Left colon (tissue), 2 donors: ENCODE data around the gene ZP1. TPM values are rescaled to one million over a fixed set of nuclear protein-coding genes. Genes with fewer than 3 reads are reported as not detected.

ENCODE experiments used
- ATAC-seq: fragments of 200-7000 bp; cut with Tn5 transposase; one replicate; pipeline ENCODE4 v1.9.1; 2020; ENCODE audit warnings: mild to moderate bottlenecking, moderate library complexity
- DNase-seq, 2 donors: peaks; one replicate each; pipeline ENCODE4 v3.0.0-alpha.2; 2020
- intact Hi-C, 2 donors: fragments of 100-400 bp; cut with DNase I in 1 of 2; cut with micrococcal nuclease in 1 of 2; formaldehyde crosslinking; loops; one replicate each; pipeline versions ENCODE4 v1.11.2 to v1.14.0; 2022; cut with DNase I, micrococcal nuclease
- total RNA-seq, 2 donors: library from RNA; stranded (reverse); fragmentation: NEBNext Ultra II Directional; extraction: Animal tissue kit (Norgen Biotek cat#: 25700); gene quantifications; one replicate each; pipeline ENCODE4 v1.2.1, GENCODE V29; 2021
- donor health status: DM: no; HTN: no; CAD: no.
- donor health status: DM: yes; HTN: yes; CAD: no.

ZP1 gene
- total RNA-seq, 2 donors from 2014 or later = 0.17 TPM; not detected in 1

DNA sequence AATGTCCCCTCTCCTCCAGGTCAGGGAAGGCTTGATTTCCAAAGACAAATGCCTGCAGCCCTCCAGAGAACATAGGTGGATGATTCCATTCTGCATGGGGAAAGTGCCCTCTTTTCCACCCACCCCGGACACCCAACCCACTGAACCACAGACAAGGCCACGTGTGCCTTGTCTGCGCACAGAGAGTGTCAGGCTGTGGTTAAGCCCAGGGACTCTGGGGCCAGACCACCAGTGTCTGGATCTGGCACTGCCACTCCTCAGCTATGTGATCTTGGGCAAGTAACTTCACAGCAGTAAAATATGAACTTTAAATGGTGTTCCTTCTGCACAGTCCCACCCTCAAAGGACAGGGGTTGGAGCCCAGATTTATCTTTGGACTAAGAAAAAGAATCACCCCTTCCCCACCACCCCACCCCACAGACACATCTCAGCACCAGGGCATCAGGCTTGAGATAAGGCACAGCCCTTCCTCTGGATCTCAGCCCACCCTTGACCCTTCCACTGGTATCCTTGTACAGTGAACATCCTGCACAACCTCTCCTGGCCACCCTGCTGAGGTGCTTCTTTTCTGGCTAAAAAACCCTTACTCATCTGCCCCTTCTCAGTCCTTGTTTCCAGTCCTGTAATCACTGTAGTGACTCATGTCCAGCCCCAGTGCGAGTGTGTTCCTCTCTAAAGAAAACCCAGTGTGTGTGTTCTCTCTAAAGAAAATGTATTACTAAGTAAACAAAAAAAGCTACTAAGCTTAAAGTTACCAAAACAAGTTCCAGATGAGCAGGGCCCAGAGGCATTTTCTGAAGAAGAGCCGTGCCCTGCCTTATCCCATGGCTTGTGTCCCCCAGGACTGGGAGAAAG lies 9.7 kb upstream of the ZP1 start:
- DNase-seq (peak in 1 of 2 donors; percentile 7), ATAC-seq (no peak)
- intact Hi-C loops = no loop called here

DNA sequence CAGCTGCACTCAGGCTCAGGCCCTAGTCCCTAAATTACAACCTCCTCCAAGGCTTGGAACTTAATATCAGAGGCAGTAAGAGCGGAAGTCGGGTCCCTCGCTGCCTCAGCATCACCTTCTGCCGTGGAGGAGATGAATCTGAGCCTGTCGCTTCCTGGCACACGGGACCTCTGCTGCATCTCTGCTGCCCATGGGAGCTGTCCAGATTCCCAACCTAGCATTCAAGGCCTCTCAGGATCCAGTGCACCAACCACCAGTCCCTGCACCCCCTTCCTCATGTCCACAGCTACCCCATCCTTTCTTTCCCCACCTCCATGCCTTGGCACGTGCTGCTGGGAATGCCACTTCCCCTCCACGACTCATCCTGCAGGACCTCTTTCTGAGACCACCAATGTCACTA lies 9.1 kb upstream of the ZP1 start:
- intact Hi-C loops = no loop called here
- DNase-seq (no peak), ATAC-seq (no peak)

DNA sequence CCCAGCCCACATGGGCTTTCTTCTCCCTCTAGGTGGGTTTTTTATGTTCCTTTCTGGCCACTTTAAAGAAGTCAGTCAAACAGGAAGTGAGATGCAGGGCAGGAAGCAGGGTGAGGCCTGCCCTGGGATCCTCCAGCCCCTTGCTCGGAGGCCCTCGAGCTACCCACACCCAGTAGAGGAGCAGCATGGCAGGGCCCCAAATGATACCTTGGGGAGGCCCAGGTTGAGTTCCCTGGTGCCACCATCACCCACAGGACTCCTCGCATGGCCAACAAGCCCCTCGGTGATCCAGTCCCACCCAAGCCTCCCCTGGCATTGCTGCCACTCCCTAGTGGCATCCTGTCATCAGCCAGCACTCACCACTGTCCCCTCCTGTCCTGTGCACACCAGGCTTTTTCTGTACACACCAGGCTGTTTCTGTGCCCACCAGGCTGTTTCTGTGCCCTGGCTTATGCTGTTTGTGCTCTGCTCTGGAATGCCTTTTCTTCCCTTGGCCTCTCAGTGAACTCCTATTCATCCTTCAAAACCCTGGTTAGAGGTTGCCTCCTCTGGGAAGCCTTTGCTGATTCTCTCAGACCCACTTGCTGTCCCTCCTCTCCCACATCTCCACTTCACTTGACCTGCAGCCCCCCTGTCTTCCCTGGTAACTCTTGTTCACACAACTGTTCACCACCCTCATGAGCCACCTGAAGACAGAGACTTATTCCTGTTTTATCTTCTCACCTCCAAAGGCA lies 8.4 kb upstream of the ZP1 start:
- intact Hi-C loops = no loop called here
- no peak for ATAC-seq
- DNase-seq = no peak

DNA sequence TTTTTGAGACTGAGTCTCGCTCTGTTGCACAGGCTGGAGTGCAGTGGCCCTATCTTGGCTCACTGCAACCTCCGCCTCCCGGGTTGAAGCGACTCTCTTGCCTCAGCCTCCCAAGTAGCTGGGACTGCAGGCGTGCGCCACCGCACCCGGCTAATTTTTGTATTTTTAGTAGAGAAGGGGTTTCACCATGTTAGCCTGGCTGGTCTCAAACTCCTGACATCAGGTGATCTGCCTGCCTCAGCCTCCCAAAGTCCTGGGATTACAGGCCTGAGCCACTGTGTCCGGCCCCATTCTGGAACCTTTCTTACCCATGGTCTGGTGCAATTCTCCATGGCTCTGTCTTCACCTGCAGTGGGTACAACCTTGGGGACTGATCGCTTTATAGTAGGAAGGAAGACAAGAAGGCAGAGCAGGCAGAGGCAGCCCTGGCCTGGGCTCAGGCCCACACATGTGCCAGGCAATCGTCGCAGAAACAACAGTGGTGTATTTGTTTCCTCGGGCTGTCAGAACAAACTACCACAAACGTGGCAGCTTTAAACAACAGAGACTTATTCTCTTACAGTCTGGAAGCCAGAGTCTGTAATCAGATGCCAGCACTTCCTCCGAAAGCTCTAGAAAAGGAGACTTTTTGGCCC lies 7.6 kb upstream of the ZP1 start:
- no peak for DNase-seq
- no peak for ATAC-seq
- intact Hi-C loops = no loop called here

DNA sequence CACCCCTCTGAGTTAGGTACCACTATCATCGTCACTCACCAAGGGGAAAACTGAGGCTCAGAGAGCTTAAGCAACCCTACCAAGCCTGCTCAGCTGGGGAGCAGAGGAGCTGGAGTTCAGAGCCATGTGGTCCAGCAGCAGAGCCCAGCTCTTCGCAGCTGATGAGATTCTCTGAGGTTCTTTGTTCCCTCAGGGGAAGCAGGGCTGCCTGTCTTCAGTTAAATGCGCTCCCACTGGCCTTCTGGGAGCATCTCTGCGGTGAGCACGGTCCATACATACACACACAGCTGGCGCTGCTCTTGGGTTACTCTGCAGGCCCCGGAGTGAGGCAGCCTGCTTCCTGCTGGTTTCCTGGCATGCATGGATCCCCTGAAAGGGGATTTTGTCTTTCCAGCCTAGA lies 6.4 kb upstream of the ZP1 start:
- ATAC-seq = no peak
- DNase-seq = no peak
- intact Hi-C loops = no loop called here

DNA sequence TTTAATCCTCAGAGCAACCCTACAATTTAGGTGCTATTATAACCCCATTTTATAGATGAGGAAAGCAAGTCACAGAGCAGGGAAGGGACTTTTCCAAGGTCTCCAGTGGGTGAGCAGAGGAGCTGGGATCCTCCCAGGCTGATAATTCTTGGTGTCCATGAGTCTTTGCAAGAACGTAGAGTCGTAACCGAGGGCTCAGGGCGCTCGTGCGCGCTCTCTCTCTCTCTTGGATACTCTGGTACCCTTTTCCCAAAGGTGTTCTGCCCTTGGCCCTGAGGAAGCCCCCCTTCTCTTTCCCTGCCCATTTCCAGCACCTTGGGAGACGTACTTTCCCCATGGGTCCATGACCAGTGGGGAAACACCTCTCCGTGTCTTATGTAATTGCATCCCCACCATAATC lies 5.2 kb upstream of the ZP1 start:
- DNase-seq (no peak), ATAC-seq (no peak)
- intact Hi-C loops = no loop called here

DNA sequence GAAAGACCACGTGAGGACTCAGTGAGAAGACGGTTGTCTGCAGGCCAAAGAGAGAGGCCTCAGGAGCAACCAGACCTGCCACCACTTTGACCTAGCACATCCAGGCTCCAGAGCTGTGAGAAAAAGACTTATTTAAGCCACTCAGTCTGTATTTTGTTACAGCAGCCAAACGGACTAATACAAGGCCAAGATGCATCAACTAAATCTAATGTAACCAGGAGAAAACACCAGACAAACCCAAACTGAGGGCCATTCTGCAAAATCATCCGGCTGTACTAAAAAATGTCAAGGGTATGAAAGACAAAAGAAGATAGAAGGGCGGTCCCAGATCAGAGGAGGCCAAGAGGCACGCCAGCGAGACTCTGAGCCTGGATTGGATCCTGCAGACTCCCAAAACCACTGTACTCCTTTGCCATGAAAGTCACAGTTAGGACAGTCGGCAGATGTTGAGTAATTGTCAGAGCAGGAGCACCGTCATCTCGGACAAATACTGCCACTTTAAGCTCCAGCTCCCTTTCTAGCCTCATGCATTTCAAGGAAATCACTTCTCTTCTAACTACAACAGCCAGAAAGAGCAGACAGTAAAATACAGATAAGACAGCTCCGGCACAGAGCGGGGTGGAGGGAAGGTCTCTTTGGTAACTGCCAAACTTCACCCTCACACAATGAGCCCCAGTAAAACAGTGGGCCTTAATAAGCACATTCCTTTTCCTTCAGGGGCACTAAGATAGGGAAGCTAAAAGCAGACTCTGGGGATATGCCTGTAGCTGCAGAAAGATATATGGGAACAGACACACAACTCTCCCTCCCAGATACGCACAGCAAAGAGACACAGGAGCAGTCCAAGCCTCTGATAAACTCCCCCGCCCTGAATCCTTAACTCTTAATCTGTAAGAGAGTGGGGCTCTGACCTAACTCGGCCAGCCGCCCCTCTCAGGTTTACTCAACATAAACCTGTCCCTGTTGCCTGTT lies 3.5 kb upstream of the ZP1 start:
- no peak for ATAC-seq
- DNase-seq = no peak
- intact Hi-C loops = no loop called here

DNA sequence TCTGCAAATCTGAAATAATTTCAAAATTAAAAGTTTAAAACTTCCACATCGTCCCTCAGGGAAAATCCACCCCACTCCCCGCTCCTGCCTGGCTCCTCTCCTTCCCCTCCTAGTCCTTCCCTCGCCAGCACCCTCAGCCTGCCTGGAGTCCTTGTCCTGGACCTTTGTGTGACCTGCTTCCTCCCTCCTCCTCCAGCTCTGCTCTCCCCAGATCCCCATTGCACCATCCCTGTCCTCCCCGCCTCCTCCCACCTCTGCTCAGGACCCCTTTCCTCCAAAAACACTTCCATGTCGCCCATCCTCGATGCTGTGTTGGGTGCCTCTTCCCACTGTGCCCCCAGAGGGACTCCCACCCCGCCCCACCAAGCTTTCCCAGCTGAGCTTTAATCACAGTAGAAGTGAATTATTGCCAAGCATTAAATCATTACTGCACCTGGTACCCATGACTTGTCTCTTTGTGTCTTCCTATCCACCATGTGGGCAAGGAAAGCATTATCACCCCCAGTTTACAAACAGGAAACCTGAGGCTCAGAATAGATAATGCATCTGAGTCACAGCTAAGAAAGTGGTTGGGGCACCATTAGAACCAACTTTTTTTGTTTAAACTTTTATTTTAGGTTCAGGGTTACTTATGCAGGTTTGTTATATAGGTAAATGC lies 2.4 kb upstream of the ZP1 start:
- ATAC-seq (no peak), DNase-seq (no peak)

DNA sequence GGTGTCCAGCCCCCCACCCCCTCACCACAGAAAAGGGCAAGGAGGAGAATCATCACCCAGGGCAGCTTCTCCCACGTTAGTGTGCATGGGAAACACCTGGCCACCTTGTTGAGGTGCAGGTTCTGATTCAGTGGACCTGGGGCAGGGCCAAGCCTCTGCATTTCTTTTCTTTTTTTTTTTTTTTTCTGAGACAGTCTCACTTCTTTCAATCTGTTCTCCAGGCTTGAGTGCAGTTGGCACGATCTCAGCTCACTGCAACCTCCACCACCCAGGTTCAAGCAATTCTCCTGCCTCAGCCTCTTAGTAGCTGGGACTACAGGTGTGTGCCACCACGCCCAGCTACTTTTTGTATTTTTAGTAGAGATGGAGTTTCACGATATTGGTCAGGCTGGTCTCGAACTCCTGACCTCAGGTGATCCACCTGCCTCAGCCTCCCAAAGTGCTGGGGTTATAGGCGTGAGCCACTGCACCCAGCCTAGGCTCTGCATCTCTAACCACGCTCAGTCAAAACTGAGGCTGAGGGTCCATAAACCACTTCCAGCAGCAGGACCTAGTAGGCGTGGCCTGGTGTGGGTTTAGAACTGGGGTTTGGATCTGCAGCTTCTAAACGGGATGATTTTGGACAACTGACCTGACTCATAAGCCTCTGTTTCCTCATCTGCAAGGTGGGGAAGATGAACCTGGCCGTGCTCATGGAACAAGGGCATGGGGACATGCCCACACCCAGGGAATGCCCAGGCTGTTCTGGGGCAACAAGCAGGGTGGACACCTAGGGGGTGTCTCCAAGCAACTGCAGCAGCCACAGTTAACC lies 734 bp downstream of the ZP1 start:
- intact Hi-C loops = no loop called here
- ATAC-seq (no peak), DNase-seq (peak in 1 of 2 donors; percentile 0)

More for the DNA sequence above, 2.4 kb upstream of the ZP1 start:
- intact Hi-C loops = no loop called here

DNA sequence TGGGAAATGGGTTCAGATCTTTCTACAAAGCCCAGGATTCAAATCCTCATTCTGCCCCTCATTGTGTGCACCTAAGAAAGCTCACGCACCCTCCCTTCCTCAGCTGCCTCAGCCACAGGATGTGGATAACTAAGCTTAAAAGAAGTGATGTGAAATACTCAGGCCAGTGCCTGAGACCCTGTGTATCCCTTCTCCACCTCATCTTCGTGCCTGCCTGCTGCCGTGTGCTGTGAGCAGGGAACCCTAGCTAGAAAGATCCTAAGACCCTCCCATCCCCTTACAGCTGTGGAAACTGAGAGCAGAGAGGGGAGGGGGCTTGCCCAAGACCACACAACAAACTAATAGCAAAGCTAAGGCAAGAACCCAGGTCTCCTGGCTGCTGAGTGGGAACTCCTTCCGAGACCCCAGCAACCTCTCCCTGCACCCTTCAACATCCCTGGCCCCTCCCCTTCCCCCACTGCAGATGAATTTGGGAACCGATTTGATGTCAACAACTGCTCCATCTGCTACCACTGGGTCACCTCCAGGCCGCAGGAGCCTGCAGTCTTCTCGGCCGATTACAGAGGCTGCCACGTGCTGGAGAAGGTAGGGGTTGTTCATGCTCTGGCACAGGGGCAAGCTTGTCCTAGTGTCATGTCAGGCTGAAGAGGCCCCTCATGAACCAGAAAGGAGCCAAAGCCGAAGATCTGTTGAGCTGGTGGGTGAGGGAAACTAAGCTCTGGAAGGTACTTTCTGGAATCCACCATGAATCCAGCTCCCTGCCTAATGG lies 1.5 kb downstream of the ZP1 start:
- ATAC-seq = no peak
- intact Hi-C loops = no loop called here
- peak in 1 of 2 donors; percentile 0 for DNase-seq

DNA sequence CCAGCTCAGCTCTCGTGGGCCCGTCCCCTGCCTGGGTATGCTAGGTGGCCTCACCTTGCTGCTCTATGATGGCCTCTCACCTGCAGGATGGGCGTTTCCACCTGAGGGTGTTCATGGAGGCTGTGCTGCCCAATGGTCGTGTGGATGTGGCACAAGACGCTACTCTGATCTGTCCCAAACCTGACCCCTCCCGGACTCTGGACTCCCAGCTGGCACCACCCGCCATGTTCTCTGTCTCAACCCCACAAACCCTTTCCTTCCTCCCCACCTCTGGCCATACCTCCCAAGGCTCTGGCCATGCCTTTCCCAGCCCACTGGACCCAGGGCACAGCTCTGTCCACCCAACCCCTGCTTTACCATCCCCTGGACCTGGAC lies 2.1 kb downstream of the ZP1 start:
- DNase-seq = peak in 1 of 2 donors; percentile 2
- no peak for ATAC-seq
- intact Hi-C loops = no loop called here

DNA sequence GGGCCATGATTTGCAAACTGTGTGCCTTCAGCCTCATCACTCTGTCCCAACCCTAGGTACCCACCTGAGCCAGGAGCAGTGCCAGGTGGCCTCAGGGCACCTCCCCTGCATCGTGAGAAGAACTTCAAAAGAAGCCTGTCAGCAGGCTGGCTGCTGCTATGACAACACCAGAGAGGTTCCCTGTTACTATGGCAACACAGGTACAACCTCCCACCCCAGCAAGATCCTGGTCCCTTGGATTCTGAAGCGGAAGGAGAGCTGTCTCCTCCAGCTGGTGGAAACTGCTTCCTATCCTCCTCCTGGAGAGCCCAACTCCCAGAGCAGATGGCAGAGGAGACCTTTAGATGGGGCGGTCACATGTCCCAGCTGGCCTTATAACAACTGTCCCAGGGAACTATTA lies 2.9 kb downstream of the ZP1 start:
- DNase-seq (no peak), ATAC-seq (peak; percentile 20)
- intact Hi-C loops = no loop called here

DNA sequence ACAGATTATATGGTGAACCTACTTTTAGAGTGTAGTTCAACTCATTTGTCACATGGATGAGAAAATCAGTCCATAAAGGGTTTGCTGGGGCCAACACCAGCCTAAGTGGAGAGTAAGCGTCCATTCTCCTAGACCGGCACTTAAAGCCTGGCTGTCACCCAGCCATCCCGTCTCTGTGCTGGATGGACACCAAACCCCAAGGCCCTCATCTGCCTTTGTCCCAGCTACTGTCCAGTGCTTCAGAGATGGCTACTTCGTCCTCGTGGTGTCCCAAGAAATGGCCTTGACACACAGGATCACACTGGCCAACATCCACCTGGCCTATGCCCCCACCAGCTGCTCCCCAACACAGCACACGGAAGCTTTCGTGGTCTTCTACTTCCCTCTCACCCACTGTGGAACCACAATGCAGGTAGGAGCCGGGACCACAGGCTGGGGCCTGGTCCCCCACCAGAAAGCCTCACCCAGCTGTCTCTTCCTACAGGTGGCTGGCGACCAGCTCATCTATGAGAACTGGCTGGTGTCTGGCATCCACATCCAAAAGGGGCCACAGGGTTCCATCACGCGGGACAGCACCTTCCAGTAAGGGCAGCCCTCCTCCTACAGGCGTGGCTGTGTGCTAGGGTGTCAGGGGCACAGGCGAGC lies 3.5 kb downstream of the ZP1 start:
- intact Hi-C loops = no loop called here
- DNase-seq (no peak), ATAC-seq (no peak)

DNA sequence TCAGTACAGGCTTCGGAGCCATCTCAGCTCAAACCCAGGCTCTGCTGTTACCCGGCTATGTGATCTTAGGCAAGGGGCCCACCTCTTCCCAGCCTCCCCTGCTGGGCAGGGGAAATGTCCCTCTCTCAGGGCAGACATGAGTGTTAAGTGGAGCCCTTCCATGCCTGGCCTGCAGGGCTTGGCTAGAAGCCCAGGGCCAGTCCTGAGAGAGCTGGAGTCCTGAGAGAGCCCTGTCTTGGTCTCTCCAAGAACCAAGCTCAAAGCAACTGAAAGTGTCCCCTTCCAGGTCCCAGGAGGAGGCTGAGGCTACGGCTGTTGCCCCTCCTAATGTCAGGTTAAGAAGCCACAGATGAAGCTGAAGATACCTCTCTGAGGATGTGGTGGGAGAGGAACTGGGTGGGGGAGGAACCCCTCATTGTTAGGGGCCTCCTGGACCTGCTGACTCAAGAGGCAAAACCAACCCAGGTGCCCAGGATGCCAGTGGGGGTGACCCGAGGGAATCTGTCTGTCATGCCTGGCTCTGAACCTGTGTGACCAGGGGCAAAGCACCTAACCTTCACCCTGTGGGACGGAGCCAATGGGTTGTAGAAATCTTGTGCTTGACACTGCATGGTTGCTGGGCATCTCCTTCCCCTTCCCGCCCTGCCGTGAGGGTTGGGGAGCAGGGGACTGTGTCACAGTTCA lies 4.2 kb downstream of the ZP1 start:
- ATAC-seq (no peak), DNase-seq (no peak)
- intact Hi-C loops = no loop called here

DNA sequence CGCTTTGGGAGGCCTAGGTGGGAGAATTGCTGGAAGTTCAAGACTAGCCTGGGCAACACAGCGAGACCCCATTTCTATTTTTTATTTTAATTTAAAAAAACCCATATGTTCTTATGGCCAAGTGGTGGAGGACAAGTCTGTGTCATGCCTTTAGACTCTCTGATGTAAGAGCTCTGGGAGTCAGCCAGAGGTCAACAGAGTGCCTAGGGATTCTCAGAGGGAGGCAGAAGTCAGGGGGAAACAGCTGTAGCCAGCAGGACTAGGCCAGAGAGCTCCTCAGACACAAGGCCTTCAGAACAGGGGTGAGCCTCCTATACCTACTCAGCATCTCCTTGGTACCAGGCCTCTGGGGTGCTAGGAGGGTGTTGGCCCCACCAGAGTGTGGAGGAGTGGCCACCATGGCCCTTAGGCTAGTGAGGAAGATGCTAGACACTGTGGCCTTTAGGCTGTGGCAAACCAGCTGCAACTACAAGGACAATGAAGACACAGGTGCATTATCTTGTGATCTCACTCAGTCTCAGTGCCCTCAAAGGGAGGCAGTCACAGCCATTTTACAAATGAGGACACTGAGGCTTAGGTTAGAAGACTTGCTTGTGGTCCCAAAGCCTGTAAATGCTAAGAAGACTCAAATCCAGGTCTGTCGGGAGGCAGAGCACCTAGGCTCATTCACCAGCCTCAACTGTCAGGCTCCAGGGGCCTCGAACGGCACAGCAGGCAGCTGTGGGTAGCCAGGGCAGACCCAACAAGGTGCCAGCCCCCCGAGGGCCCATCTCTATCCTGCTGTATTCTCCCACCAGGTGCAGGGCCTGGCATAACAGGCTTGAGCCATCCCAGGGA lies 5.0 kb downstream of the ZP1 start:
- DNase-seq (no peak), ATAC-seq (no peak)
- intact Hi-C loops = no loop called here
